8988T (cell line): ENCODE results near the gene ZNF787.
"Not testable (repeated sequence)": the region's sequence is repeated elsewhere in the genome, so short reads cannot be mapped to it uniquely, and the experiment has no call there.

ENCODE experiments used
- DNase-seq: peaks from one replicate; pipeline ENCODE4 v3.0.0; 2011

ZNF787 gene

DNA sequence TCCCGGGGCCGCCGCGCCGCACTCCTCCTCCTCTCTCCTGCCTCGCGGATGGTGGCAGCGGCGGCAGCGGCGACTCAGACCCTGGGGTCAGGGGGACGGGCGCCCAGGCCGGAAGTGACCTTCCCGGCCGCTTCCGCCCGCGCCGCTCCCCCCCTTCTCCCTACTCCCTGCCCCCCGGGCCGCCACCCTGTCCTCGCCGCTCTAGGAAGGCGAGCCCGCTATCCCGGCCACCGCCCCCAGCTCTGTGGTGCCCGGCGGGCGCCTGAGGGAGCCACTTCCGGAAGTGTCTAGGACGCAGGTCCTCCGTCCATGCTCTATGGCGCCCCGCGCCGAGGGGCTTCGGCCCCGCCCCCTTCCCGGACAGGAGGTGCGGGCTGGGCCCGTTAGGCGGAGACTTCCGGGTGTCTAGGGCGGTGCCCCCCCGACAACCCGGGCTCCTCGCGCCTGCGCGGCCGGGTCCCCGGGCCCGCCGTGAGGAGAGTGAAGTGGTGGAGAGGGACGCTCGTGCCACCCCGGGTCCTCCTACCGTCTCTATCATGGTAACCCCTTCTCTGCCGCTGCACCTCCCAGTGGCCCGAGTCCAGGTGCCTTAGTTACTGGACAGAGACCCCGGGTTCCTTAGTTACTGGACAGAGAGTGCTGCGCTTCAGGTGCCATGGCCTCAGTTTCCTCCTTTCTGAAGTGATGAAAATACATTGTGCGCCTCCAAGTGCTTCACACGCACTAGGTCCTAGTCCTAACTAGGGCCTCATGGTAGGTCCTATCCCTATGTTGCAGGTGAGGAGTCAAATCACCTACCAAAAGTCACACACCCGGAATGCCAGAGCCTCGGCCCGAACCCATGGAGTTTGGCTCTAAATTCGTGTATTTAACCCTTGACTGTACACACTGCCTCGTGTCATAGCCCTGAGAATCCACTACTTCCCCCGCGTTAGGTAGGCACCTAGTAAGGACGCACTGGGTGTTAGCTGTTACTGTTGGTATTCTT lies at the start of gene ZNF787:
TSS of gene ZNF787 (minus strand) at position 116 of the 988 bp plus-strand sequence. CDS start 18,078 bp downstream, outside the sequence.
- DNase-seq = peak; percentile 92

DNA sequence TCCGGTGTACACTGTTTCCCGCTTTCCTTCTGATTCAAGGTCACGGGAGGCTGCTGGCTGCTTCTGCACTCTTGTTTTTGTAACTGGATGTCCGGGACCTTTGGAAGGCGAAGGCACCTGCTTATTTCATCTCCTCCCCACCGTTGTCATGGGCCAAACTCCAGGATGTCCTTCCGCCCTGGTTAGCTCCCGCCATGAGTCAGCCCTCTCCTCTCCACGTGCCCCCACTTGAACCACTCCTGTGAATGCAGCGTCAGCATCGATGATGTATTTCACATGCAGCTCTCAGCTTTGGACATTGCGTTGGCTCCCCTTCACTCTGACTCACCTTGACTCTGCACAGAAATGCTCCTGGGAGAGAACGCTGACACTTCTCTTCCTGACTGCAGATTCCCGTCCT lies 49.2 kb upstream of the ZNF787 start:
- DNase-seq = no peak

DNA sequence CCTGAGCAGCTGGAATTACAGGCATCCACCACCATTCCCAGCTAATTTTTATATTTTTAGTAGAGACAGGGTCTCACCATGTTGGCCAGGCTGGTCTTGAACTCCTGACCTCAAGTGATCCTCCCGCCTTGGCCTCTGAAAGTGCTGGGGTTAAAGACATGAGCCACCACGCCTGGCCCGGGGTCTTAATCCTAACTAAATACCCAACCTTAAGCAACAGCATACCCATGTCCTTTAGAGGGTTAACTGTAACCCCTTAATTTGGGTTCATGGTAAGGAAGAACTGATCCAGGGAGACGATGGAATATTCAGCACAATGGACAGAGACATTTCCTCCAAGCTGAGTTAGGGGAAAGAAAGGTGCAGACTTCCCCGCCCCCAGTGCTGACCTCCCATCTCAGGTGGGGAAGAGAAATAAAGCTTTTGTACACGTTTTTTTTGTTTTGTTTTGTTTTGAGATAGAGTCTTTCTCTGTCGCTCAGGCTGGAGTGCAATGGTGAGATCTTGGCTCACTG lies 46.0 kb upstream of the ZNF787 start:
- no peak for DNase-seq

DNA sequence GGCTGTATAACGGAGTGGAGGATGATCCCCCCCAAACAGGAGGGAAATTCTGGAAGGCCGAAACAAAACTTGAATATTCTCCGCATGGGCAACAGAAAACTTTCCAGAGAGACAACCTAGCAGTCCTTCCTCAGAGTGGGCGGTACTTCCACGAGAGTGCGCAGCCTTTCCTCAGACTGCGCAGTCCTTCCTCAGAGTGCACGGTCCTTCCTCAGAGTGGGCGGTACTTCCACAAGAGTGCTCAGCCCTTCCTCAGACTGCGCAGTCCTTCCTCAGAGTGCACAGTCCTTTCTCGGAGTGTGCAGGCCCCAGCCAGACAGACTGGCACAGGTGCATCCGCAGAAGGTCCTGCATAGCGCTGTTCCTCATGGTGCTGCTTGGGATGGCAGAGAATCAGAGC lies 42.0 kb upstream of the ZNF787 start:
- no peak for DNase-seq

DNA sequence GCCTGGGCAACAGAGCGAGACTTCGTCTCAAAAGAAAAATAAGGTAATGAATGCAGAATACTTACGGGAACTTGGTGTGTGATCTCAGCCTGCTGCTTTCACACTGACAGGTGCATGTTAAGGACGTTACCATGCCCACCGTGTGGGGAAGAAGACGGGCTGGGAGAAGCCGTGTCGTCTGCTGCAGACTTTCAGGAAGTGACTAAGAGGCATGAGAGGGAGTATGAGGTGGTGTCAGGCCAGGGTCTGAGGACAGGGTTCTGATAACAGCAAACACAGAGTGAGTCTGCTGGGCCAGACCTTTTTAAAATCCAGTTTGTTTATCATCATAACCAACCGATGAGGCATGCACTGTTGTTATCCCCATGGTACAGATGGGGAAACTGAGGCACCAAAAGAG lies 41.2 kb upstream of the ZNF787 start:
- DNase-seq = no peak

DNA sequence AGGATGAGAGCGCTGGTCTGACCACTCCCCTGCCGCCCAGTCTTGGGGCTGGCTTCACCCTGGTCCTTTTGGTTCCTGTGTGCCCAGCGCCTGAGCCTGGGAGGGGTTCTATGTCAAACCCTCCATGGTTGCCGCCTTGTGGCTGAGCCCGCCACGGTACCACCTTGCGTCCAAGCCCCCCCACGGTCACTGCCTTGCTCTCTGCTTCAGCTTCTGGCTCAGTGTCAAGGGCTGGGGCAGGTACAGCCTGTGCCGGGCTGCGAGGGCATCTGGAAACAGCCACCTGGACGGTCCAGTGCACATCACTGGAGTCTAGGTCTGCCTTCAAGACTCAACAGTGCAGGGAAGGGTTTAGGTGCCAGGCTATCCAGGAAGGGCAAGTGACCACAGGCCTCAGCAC lies 40.4 kb upstream of the ZNF787 start:
- DNase-seq = no peak

DNA sequence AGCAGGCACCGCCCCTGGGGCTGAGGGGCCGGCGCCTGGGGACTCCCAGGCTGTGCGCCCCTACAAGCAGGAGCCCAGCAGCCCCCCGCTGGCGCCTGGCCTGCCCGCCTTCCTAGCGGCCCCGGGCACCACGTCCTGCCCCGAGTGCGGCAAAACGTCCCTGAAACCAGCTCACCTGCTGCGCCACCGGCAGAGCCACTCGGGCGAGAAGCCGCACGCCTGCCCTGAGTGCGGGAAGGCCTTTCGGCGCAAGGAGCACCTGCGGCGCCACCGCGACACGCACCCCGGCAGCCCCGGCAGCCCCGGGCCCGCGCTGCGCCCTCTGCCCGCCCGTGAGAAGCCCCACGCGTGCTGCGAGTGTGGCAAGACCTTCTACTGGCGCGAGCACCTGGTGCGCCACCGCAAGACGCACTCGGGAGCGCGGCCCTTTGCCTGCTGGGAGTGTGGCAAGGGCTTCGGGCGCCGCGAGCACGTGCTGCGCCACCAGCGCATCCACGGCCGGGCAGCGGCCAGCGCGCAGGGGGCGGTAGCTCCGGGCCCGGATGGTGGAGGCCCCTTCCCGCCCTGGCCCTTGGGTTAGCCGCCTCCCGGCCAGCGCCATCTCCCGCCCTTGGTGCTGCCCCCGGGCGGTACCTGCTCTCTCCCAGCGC lies 38.7 kb upstream of the ZNF787 start:
- DNase-seq = no peak

DNA sequence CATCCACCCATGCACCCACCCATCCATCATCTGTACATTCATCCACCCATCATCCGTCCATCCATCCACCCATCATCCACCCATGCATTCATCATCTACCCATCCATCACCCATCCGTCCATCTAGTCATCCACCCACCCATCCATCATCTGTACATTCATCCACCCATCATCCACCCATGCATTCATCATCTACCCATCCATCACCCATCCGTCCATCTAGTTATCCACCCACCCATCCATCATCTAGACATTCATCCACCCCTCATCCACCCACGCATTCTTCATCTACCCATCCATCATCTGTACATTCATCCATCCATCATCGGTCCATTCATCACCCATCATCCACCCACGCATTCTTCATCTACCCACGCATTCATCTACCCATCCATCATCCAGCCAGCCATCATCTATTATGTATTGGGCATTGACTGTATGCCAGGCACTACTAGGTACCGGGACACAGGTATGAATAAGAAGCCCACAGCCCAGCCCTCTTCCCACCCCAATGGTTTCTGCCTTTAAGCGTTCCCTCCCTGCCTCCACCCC lies 38.0 kb upstream of the ZNF787 start:
- no peak for DNase-seq

DNA sequence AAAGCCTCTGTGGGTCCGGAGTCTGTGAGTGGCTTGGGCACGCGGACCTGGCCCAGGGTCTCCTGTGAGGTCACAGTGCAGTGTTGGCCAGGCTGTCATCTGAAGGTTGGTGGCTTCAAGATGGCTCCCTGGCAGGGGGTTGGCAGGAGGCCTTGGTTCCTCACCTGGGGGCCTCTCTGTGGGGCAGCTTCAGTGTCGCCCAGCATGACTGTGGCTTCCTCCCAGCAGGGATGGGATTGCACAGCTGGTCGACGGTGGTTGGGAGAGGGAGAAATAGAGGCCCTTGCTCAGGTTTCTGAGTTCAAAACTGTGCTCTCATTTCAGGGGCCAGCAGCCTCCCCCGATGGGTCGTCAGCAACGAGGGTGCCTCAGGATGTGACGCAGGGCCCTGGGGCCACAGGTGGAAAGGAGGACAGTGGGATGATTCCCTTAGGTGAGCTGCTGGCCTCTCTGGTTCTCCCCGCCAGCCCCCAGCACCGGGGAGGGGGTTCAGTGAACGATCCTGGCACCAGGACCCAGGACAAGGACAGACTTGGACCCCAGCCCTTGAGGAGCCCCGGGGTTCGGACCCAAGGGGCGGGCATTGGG lies 37.2 kb upstream of the ZNF787 start:
- DNase-seq = no peak

DNA sequence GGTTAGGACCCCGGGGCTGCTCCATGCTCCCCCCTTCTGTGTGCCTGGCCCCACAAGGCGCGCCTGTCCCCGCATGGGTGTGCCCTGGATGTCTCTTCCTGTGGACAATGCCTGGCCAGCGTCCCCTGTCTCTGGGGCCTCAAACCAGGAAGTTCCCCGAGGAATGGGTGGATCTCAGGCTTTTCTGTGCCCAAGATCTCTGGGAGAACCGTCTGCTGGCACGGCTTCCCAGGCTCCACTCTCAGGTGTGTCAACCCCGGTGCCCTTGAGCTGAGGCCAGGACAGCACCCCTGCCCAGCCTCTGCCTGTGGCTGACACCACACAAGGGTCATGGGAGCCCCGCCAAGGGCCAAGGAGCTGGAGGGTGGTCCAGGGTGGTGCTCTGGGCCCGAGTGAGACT lies 35.7 kb upstream of the ZNF787 start:
- no peak for DNase-seq

DNA sequence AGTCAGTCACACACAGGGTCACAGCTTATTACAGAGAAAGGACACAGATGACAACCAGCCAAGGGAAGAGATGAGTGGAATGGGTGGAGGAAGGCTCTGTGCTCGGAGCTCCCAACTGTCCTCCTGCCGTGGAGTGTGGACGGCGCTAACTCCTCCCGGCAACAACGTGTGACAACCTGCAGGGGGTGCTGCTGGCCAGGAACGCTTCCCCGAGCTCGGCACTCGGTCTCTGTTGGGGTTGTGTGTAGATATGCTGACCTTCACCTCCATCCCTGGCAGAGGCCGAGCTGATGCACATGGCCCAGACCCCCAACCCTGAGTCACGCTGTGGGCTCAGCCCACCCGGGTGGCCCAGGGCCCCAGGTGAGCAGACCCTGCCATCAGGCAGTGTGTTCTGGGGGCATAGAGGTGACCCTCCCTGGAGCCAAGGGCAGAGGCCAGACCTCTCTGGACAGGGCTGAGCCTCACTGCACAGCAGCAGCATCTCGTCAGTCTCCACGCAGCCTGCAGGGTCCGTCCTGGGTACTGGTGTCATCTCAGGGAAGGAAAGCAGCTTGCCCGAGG lies 34.1 kb upstream of the ZNF787 start:
- no peak for DNase-seq

DNA sequence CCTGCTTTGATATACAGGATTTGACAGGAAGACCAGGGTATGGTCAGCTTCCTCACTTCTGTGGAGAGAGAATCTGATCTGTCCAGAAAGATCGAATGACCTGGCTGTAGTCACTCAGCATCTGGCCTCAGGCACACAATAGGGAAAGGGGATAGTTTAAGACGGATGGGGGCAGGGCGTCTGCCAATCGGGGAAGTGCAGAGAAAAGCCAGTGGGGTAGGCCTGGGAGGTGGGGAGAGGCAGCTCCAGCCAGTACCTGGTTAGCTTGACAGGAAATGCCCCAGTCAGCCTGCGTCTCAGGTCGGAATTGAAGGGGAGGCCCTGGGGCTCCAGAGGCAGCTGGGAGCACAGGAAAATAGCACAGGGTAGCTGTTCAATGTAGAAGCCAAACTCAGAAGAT lies 32.4 kb upstream of the ZNF787 start:
- DNase-seq = no peak

DNA sequence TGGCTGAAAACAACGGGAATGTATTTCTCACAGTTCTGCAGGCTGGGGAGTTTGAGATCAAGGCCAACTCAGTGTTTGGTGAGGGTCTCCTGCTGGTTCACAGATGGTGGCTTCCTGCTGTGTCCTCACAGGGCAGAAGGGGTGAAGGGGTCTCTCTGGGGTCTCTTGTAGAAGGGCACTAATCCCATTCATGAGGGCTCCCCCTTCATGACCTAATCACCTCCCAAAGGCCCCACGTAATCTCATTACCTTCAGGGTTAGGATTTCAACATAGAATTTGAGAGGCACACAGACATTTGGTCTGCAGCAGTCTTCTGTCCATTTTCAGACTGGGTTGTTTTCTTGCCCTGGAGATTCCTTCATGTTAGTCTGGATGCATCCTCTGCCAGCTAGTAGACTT lies 31.5 kb upstream of the ZNF787 start:
- DNase-seq = no peak

DNA sequence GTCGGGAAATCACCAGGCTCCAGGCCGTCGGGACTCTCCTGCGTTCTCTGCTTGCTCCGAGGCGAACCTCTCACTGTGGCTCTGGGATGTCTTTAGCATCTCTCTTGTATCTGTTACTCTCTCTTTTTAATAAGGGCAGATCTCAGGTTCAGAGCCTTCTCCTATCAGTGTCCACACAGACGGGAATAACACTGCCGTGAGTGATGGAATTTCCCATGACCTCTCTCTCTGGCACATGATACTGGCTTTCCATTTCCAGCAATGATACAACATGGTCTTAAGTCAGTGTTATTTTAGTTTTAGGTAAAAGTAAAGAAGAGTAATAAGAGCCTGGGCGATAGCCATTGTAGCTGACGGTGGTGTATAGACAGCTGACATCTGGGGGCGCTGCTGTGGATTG lies 29.3 kb upstream of the ZNF787 start:
- no peak for DNase-seq

DNA sequence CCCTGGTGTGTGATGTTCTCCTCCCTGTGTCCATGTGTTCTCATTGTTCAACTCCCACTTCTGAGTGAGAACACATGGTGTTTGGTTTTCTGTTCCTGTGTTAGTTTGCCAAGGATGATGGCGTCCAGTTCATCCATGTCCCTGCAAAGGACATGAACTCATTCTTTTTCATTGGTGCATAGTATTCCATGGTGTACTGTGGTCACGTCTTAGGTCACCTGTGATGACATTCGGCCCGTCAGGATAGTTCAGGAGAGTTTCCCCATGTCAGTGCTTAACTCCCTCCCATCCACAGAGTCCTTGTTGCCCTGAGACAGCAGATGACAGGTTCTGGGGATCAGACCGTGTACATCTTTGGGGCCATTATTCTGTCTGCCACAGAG lies 28.6 kb upstream of the ZNF787 start:
- no peak for DNase-seq

DNA sequence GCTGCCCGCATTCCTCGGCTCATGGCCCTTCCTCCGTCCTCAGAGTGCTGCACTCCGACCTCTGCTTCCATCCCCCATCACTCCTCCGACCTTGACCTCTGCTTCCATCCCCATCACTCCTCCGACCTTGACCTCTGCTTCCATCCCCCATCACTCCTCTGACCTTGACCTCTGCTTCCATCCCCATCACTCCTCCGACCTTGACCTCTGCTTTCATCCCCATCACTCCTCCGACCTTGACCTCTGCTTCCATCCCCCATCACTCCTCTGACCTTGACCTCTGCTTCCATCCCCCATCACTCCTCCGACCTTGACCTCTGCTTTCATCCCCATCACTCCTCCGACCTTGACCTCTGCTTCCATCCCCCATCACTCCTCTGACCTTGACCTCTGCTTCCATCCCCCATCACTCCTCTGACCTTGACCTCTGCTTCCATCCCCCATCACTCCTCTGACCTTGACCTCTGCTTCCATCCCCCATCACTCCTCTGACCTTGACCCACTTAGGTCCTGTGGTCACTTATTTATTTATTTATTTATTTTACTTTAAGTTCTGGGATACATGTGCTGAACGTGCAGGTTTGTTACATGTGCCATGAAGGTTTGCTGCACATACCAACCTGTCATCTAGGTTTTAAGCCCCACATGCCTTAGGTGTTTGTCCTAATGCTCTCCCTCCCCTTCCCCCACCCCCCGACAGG lies 28.0 kb upstream of the ZNF787 start:
- DNase-seq = not testable (repeated sequence)

DNA sequence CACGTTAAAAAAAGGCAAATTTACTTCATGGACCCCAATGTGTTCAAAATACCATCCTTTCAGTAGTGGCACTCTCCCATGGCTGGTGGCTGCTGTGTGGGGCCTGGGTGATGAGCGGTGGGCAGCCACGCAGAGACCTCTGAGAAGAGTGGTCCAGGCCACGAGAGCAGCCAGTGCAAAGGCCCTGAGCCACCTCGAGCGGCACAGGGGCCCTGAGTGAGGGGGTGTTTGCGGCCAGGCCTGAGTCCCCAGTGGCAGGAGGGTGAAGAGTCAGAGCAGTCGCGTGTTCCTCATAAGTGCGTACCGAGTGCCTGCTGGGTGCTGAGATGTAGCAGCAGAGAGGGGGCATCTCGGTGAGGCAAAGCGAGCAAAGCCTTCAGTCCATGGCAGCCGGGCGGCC lies 27.0 kb upstream of the ZNF787 start:
- DNase-seq = no peak

DNA sequence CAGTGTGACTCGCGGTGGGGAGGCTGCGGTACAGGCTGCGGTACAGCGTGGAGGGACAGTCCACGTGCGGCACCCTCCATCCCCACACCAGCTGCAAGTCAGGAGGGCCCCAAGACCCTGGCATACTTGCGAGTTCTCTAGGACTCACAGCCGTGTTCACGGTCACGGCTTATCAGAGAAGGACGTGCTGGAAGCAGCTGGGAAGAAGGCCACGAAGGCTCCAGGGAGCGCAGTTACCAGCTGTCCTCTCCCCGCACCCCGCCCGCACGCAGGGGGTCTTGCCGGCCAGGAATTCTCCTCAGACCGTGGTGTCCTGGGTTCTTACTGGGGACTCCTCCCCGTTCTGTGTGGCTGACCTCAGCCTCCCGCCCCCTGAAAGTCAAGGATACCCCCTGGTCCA lies 26.2 kb upstream of the ZNF787 start:
- no peak for DNase-seq

DNA sequence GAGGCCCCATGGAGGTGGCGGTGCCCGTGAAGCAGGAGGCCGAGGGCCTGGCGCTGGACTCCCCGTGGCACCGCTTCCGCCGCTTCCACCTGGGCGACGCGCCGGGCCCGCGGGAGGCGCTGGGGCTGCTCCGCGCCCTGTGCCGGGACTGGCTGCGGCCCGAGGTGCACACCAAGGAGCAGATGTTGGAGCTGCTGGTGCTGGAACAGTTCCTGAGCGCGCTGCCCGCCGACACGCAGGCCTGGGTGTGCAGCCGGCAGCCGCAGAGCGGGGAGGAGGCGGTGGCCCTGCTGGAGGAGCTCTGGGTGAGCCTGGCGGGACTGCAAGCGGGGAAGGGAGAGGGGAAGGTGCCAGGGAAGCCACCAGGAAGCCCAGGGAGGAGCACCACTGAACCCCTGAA lies 25.8 kb upstream of the ZNF787 start:
- DNase-seq = no peak

DNA sequence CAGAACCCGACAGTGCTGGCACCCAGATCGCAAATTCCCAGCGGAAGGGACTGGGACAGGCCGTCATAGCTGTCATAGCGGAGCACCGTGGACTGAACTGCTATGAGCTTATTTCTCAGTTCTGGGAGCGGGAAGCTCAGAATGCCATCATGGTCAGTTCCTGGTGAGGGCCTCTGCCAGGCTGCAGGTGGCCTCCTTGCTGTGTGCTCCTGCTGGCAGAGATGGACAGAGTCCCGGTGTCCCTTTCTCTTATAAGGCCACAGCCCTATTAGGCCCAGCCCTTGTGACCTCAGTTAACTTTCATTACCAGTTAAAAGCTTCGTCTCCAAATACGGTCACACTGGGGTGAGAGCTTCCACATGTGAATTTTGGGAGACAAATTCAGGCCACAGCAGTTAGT lies 24.6 kb upstream of the ZNF787 start:
- DNase-seq = no peak

DNA sequence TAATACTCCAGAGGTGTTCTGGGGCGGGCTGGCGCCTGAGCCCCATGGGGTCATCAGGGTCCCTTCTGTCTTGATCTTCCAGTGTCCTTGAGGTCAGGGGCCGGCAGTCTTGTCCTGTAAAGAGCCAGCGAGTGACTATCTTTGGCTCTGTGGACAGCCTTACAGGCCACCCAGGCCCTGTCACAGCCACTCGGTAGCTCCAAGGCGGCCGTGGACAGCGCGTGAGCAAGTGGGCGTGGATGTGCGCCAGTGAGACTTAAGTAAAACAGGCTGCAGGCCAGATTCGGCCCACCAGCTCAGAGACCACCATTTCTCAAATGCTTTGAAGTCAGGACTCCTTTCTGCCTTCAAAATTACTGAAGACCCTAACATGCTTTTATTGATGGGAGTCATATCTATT lies 23.7 kb upstream of the ZNF787 start:
- DNase-seq = no peak

DNA sequence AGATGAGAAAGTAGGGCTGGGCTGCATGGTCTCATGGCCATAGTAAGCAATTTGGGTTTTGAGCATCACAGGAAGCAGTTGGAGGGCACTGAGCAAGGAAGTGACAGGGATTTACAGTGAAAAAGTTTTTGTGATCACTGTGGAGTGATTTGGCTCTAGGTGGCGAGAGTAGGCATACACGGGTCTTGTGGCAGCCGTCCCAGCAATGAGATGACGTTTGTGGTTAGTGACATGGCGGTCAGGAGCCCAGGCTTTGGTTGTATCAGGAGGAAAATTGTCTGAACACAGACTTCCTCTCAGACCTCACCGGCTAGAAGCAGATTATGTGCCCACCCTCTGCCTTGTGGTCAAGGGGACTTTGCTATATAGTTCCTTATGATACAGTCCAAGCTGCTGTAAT lies 23.3 kb upstream of the ZNF787 start:
- DNase-seq = no peak
